Measurements from ENCODE around the gene TBX4.

The TBX4 gene

GRCh38 chr17:61474235-61474927 is 22.2 kb downstream of the TBX4 start:
- in situ Hi-C loops (cut with MboI; ENCODE audit: low pct_unique_long_range_greater_than_20kb, low sequenced_read_pairs, unreplicated experiment), result no loop called here
- DNase-seq (ENCODE audit: low spot score), result no peak
- TF ChIP-seq CTCF (IDR thresholded peaks at IDR 0.05; ENCODE audit: extremely low read depth, insufficient read depth, missing control alignments), result no peak

GRCh38 chr17:61474934-61475333 is 22.7 kb downstream of the TBX4 start:
- no peak for TF ChIP-seq CTCF (IDR thresholded peaks at IDR 0.05; ENCODE audit: extremely low read depth, insufficient read depth, missing control alignments)
- in situ Hi-C loops (cut with MboI; ENCODE audit: low pct_unique_long_range_greater_than_20kb, low sequenced_read_pairs, unreplicated experiment), result no loop called here
- no peak for DNase-seq (ENCODE audit: low spot score)

GRCh38 chr17:61475726-61476125 is 23.5 kb downstream of the TBX4 start:
- no peak for TF ChIP-seq CTCF (IDR thresholded peaks at IDR 0.05; ENCODE audit: extremely low read depth, insufficient read depth, missing control alignments)
- in situ Hi-C loops (cut with MboI; ENCODE audit: low pct_unique_long_range_greater_than_20kb, low sequenced_read_pairs, unreplicated experiment), result no loop called here
- no peak for DNase-seq (ENCODE audit: low spot score)

GRCh38 chr17:61476476-61477203 is 24.4 kb downstream of the TBX4 start:
- DNase-seq (ENCODE audit: low spot score), result no peak
- TF ChIP-seq CTCF (IDR thresholded peaks at IDR 0.05; ENCODE audit: extremely low read depth, insufficient read depth, missing control alignments), result no peak
- in situ Hi-C loops (cut with MboI; ENCODE audit: low pct_unique_long_range_greater_than_20kb, low sequenced_read_pairs, unreplicated experiment), result no loop called here

- in situ Hi-C loops (cut with MboI; ENCODE audit: low pct_unique_long_range_greater_than_20kb, low sequenced_read_pairs, unreplicated experiment), result no loop called here
- TF ChIP-seq CTCF (IDR thresholded peaks at IDR 0.05; ENCODE audit: extremely low read depth, insufficient read depth, missing control alignments), result no peak
- DNase-seq (ENCODE audit: low spot score), result no peak
These were observed 25.1 kb downstream of the TBX4 start for GRCh38 chr17:61477204-61477834.

- no peak for DNase-seq (ENCODE audit: low spot score)
- in situ Hi-C loops (cut with MboI; ENCODE audit: low pct_unique_long_range_greater_than_20kb, low sequenced_read_pairs, unreplicated experiment), result no loop called here
- no peak for TF ChIP-seq CTCF (IDR thresholded peaks at IDR 0.05; ENCODE audit: extremely low read depth, insufficient read depth, missing control alignments)
These were observed 26.0 kb downstream of the TBX4 start for GRCh38 chr17:61478026-61478789.
